HFFc6 (cell line): ENCODE results near the gene OGN. TPM values are rescaled to one million over a fixed set of nuclear protein-coding genes. Genes with fewer than 3 reads are reported as not detected.

ENCODE experiments used
- DNase-seq: peaks from one replicate; pipeline ENCODE4 v3.0.0-alpha.2; 2018
- H3K27ac Mint-ChIP-seq: 2 replicates; pipeline ENCODE4 v1.8.0; 2020; ENCODE audit warnings: mild to moderate bottlenecking, mixed read lengths
- H3K27me3 Mint-ChIP-seq: 2 replicates; pipeline ENCODE4 v1.8.0; 2021; ENCODE audit warnings: mild to moderate bottlenecking, moderate library complexity, mixed read lengths; ENCODE audit not compliant: insufficient read depth
- H3K36me3 Mint-ChIP-seq: 2 replicates; pipeline ENCODE4 v1.8.0; 2021; ENCODE audit warnings: low read depth, mixed read lengths
- H3K4me1 Mint-ChIP-seq: 2 replicates; pipeline ENCODE4 v1.8.0; 2020; ENCODE audit warnings: low read depth, mixed read lengths
- H3K4me3 Mint-ChIP-seq: 2 replicates; pipeline ENCODE4 v1.8.0; 2020; ENCODE audit warnings: mild to moderate bottlenecking, moderate library complexity, mixed read lengths
- H3K9me3 Mint-ChIP-seq: 2 replicates; pipeline ENCODE4 v1.8.0; 2020; ENCODE audit warnings: mild to moderate bottlenecking, mixed read lengths
- CTCF ChIP-seq: fragments of 200-600 bp; sonication (generic); IDR thresholded peaks from 2 replicates; pipeline ENCODE4 v1.5.0; 2021; ENCODE audit warnings: antibody characterized with exemption, mild to moderate bottlenecking
- total RNA-seq, 6 experiments: library from RNA; stranded (reverse); fragmentation: NEBNext Ultra II Directional; extraction: Animal tissue kit (Norgen Biotek cat#: 25700); gene quantifications; 2 replicates in 1 of 6; 3 replicates in 5 of 6; pipeline ENCODE4 v1.2.3, GENCODE V29; 2021

The OGN gene
- total RNA-seq, 6 experiments from 2014 or later = 0.12 TPM; not detected in 5

- Mint-ChIP-seq H3K27ac (no peak overlapping the region), H3K4me1 (peaks cover 13% of the 10 kb centered on the region), H3K9me3 (no peaks in the 10 kb centered on the region), H3K27me3 (no peaks in the 10 kb centered on the region), H3K4me3 (no peak overlapping the region), H3K36me3 (no peaks in the 10 kb centered on the region)
- DNase-seq = peak; percentile 6
- peak; percentile 76 for TF ChIP-seq CTCF
These were observed 34.6 kb upstream of the OGN start for GRCh38 chr9:92438900-92439526.

GRCh38 chr9:92435263-92435662 lies 30.9 kb upstream of the OGN start:
- H3K36me3 Mint-ChIP-seq = no peaks in the 10 kb centered on the region; the same call in 1 of the 2 replicates
- no peak overlapping the region for H3K4me3 Mint-ChIP-seq
- no peaks in the 10 kb centered on the region for H3K27me3 Mint-ChIP-seq
- DNase-seq = no peak
- peaks cover 10% of the 10 kb centered on the region for H3K4me1 Mint-ChIP-seq
- no peak for TF ChIP-seq CTCF
- no peak overlapping the region for H3K27ac Mint-ChIP-seq
- H3K9me3 Mint-ChIP-seq = no peaks in the 10 kb centered on the region

- no peak overlapping the region for H3K4me3 Mint-ChIP-seq
- H3K4me1 Mint-ChIP-seq = no peaks in the 10 kb centered on the region
- DNase-seq = no peak
- TF ChIP-seq CTCF = no peak
- H3K9me3 Mint-ChIP-seq = no peaks in the 10 kb centered on the region
- no peak overlapping the region for H3K27ac Mint-ChIP-seq
- no peaks in the 10 kb centered on the region; the same call in 1 of the 2 replicates for H3K36me3 Mint-ChIP-seq
- no peaks in the 10 kb centered on the region; the same call in 1 of the 2 replicates for H3K27me3 Mint-ChIP-seq
These were observed 28.7 kb upstream of the OGN start for GRCh38 chr9:92432972-92433548.

GRCh38 chr9:92432350-92432749 lies 28.0 kb upstream of the OGN start:
- no peak overlapping the region for H3K27ac Mint-ChIP-seq
- H3K9me3 Mint-ChIP-seq = no peaks in the 10 kb centered on the region
- no peaks in the 10 kb centered on the region; the same call in 1 of the 2 replicates for H3K27me3 Mint-ChIP-seq
- no peak for TF ChIP-seq CTCF
- no peak for DNase-seq
- H3K4me1 Mint-ChIP-seq = no peaks in the 10 kb centered on the region
- H3K36me3 Mint-ChIP-seq = no peaks in the 10 kb centered on the region; the same call in 1 of the 2 replicates
- H3K4me3 Mint-ChIP-seq = no peak overlapping the region

GRCh38 chr9:92429836-92430235 lies 25.5 kb upstream of the OGN start:
- Mint-ChIP-seq H3K4me3 (no peak overlapping the region), H3K4me1 (peaks cover 19% of the 10 kb centered on the region), H3K27me3 (no peaks in the 10 kb centered on the region; the same call in 1 of the 2 replicates), H3K36me3 (no peaks in the 10 kb centered on the region; the same call in 1 of the 2 replicates), H3K27ac (no peak overlapping the region), H3K9me3 (no peaks in the 10 kb centered on the region)
- no peak for TF ChIP-seq CTCF
- DNase-seq = no peak
